Activated CD4-positive, alpha-beta T cell treated with anti-CD3 and anti-CD28 coated beads for 4 hours (primary cell): ENCODE measurements around the gene NOS1.

ENCODE experiments used
- DNase-seq, 2 donors: peaks; one replicate each; pipeline ENCODE4 v3.0.0-alpha.2; 2020

NOS1 gene

DNA sequence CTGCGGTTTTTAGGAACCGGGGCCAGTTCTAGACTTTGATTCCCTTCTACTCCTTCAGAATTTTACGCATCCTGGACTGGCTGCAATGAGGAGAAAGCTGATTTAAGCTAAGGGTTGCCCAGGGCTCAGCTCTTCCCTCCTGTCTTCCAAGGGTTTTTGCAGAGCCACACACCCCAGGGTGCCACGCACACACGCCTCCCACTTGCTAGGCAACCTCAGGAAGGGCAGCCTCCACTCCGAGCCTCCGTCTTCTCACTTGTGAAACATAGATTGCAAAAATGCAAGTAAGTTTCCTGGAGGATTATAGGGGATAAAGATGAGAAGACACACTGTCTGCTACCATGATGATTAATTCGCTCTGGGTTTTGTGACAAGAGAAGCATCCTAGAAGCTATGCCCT is 31.7 kb downstream of the NOS1 start:
- no peak for DNase-seq

DNA sequence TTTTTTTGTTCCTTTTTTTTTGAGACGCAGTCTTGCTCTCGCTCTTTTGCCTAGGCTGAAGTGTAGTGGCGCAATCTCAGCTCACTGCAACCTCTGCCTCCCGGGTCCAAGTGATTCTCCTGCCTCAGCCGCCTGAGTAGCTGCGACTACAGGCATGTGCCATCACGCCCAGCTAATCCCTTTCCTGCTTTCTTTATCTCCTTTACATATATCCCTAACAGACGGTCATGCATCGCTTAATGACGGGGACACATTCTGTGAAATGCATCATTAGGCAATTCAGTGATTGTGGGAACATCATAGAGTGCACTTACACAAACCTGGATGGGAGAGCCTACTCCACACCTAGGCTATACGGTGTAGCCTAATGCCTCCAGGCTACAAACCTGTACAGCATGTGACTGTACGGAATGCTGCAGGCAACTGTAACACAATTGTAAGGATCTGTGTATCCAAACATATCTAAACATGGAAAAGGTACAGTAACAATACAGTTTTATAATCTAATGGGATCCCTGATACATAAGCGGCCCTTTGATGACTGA is 32.8 kb downstream of the NOS1 start:
- DNase-seq = no peak

DNA sequence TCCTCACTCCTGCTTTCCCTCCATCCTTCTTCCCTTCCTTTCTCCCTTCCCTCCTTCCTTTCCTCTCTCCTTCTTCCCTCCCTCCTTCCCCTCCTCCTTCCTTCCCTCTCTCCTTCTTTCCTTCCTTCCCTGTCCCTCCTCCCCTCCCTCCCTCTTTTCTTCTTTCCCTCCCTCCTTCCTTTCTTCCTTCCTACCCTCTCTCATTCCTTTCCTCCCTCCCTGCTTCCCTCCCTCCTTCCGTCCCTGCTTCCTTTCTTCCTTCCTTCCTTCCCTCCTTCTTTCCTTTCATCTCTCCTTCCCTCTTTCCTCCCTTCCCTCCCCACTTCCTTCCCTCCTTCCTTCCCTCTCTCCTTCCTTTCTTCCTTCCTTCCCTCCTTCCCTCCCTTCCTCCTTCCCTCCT is 39.0 kb downstream of the NOS1 start:
- DNase-seq = no peak

GRCh38 chr12:117321572-117321971 is 39.9 kb downstream of the NOS1 start:
- DNase-seq = no peak

DNA sequence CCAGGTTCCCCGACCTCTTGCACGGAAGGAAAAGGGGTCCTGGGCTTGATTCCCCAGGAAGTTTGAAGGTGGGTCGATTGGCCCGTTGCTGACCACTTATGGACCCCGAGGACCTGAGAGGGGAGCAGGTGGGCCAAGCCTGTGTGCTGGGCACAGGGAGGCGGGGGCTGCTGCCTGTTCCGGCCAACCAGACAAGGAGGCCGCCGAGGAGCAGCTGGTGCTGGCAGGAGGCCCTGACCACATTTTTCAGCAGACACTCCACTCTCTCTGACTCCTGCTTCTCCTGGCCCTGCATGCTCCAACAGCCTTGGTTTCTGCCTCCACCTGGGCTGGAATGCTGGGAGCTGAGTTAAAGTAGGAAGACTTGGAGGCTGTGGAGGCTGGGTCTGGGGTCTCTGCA is 42.8 kb downstream of the NOS1 start:
- no peak for DNase-seq

- no peak for DNase-seq
Measured at GRCh38 chr12:117316336-117316735, 45.1 kb downstream of the NOS1 start.

- DNase-seq = no peak
Measured at GRCh38 chr12:117313926-117314325, 47.5 kb downstream of the NOS1 start.

DNA sequence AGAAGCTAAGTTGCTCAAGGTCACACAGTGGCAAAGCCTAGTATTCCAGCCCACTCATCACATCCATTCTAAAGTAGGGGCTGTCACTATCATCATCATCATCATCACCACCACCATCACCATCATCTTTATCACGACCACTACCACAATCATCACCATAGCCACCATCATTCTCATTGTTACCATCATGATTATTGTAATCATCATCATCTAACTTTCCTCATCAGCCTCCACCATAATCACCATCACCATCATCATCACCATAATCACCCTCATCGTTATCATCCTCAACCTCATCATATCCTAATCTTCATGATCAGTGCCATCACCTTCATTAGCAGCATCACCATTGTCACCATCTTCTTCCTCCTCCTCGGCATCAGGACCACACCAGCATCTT is 48.7 kb downstream of the NOS1 start:
- no peak for DNase-seq

- DNase-seq = no peak
Measured at GRCh38 chr12:117309276-117309925, 52.0 kb downstream of the NOS1 start.

DNA sequence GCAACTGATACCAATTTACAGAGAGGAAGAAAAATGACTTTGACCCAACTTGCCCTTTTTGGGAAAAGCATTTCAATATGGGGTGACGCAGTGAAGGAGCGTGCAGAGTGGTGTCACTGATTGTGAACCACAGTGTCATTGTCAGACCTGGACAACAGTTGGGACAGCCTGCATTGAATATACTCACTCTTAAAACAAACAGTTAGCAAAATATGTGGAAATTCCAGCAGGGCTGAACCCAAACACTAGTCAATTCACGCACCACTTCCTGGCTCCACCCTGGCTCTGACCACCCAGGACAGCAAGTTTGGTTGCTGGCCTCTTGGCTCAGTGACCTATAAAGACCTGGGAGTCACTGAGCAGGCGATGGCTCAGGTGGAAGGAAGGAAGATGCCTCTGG is 61.3 kb downstream of the NOS1 start:
- no peak for DNase-seq

DNA sequence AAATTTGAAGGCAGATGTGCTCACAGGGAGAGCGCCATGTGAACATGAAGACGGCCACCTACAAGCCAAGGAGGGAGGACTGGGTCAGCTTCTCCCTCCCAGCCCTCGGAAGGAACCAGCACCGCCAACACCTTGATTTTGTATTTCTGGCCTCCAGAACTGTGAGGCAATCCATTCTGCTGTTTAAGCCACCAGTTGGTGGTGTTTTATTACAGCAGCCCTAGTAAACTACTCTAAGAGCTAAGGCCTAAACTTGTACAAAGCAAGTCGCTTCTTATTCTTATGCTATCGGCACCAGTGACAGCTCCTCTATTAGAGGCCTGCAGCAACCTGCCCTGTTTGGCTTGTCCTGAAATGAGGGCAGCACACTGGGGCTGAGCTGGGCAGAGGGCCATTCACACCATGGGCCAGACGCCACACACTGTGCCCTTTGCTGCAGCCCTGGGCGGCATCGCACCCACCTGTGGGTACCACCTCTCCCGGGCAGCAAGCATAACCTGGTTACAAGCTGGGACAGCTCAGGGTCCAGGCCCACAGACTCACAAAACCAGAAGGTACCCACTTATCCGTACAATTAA is 62.7 kb downstream of the NOS1 start:
- DNase-seq = no peak

DNA sequence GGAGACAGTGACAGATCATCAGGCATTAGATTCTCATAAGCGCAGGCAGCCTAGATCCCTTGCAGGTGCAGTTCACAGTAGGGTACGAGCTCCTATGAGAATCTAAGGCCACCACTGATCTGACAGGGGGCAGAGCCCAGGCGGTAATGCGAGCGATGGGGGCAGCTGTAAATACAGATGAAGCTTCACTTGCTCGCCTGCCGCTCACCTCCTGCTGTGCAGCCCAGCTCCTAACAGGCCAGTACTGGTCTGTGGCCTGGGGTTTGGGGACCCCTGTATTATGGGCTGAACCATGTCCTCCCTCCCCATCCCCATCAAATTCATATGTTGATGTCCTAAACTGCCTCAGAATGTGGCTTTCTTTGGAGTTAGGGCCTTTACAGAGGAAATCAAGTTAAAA is 63.2 kb downstream of the NOS1 start:
- DNase-seq = no peak

DNA sequence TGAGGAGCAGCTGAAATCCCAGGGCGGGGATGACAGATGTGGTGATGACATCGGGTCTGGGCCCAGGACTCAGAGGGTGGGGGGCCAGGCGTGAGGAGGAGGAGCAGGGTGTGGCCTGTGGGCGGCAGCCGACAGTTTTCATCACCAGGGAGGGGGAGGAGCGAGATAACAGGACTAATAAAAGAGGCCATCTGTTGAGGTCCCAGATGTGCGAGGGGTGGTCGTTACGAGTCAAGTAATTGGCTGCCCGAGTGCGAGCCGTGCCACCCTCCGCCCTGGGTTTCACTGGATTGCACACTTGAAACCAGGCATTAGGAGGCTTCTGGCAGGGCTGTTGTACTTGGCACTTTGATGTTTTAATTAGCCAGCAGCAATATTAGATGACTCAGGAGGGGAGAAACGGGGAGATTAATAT is 67.2 kb downstream of the NOS1 start:
- DNase-seq = no peak

DNA sequence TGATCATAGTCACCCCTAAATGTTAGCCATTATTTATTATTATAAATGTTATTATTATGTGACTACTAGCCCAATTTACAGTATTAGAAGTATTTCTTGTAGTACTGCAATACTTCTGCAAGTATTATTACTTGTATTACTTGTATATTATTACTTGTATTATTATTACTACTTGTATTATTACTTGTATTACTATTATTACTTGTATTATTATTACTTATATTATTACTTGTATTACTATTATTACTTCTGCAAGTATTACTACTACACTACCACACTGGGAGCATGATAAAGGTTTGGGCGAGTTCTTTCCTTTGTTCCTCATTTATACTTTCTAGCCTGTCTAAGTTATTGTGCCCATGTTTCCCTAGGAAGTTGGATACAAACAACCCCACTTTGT is 67.9 kb downstream of the NOS1 start:
- DNase-seq = no peak

DNA sequence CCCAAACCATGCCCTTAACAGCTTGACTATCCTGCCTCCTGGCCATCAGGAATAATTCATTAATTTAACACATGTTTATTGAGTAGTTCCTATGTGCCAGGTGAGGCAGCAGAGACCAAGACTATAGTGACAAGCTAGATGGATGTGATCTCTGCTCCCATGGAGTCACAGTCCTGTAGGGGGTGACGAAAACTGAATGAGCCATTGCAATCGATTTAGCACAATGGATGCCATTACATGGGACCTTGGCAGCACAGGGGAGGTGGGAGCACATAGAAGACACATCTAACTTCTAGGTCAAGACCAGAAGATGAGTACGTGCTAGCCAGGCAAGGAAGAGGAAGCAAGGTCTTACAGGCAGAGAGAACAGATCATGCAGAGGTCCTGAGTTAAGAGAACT is 68.7 kb downstream of the NOS1 start:
- DNase-seq = no peak

DNA sequence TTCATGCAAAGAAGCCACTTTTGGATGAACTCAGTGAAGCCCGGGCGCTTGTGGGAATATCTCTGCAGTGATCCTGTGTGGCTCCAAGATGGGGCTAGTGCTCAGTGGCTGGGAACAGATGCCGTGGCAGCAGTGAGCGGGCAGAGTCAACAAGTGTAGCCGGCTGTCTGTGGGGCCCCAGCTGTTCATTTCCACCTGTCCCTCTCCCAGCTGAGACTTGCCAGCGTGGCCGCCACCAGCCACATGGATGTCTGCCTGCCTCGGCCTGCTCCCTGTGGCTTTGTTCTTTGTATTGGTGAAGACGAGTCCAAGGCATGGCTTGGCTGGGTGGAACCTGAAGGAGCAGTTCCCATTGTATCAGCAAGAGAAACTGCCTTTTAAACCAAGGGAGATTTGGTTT is 77.3 kb downstream of the NOS1 start:
- no peak for DNase-seq

DNA sequence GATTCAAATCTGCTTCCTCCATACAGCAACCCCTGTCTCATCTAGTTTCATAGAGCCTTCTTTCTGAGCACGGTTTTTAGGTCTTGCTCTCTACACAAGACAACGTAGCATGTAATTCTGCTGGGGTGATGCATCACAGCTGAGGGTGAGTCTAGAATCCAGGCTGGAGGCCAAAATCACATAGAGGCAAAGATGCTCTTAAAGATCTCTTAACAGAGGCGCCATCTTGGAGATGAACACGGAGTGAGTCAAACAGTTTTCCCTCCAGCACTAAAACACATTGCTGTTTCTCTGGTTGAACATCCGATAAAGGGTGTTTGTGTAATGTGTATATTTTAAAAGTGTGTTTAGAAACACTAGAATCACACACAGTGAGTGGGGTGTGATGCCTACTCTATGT is 78.9 kb downstream of the NOS1 start:
- DNase-seq = no peak

DNA sequence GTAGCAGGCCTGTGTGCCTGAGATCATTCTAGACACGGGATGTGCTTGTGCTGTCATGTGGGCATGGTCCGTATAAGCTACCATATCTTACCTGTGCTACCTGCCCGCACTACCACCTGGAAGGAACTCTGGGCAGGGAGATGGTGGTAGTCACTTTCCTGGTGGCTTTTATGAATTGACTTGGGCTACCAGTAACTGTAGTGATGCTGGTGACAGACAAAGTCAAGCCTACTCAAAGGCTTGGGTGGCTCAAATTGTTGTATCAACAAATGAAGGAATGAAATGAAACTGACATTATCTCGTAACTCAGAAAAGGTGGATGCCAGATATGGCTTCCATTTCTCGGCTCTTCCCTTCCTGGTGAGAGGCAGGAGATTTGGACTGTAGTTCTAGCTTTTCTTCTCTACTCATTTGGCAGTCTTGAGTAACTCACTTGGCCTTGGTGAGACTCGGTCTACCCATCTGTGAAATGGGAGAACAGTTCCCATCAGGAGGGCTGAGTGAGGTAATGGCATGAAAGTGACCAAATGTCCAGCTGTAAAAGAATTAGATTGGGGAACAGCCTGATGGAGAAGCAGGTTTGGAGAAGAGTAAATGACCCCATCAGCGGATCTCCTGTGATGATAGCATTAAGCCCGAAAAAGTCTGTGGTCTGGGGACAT is 81.3 kb downstream of the NOS1 start:
- DNase-seq = no peak

GRCh38 chr12:117279606-117280005 is 81.8 kb downstream of the NOS1 start:
- DNase-seq = no peak

DNA sequence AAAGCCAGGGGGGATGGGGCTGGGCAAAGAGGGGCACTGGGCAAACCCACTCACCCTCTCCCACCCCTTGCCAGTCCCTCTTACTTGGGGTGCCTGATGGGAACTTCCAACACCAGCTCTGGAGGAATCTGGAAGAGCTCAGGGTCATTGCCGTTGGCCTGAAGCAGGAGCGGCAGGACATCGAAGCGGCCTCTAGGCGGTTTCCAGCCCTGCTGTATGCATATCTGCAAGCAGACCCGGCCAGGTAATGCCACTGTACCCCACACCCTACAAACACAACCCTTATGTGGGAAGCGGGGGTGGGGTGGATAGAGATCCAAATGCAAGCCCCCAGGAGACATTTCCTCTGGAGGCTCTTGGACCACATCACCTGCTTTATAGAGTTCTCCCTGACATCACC is 83.6 kb downstream of the NOS1 start:
- DNase-seq = no peak

DNA sequence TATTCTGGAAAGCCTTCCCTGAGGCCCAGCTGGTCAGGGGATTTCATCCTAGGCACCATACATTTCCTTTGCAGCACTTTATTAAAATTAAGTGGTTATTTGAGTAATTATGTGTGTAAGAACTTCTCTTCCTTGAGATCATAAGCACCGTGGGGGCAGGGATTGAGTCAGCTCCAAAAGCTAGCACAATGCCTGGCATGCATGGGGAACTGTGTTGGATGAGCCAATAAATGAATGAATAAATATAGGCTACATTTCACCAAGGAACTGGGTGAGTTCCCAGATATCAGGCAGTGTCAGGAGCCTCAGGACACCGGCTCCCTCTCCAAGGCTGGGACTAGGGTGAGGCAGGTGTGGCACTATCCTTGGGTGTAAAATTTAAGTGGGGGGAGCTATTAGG is 88.3 kb downstream of the NOS1 start:
- DNase-seq = no peak

DNA sequence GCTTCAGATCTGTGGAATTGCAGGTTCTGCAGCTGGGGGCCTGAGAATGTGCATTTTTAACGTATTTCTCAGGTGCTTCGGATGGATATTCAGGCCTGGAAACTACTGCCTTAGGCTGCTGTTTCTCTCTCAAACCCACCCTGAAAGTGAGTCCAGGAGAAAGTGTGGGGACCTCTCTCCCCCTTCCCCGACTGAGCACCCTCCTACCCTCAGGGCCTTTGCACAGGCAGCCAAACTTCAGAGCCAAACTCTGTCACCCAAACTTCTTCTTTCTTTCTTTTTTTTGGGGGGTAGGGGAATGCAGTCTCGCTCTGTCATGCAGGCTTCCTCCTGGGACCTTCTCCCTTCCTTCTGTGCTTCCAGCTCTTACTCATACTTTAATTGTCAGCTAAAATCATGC is 88.7 kb downstream of the NOS1 start:
- no peak for DNase-seq

DNA sequence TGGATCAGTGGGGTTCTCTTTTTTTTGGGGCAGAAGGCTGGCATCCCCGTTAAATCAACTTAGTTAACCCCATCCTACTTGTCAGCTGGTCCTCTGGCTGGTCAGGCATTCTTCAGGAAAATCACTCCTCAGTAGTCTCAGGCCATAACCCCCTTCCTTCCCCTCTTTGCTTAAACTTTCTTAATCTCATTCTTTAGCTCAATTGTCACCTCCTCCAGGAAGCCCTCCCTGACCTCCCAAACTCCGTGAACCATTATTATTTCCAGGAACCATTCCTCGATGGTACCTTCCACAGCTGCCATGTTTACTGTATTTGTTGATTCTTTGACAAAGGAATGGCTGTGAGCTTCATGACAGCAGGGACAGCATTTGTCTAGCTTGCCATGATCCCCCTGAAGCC is 98.7 kb downstream of the NOS1 start:
- no peak for DNase-seq

- no peak for DNase-seq
Measured at GRCh38 chr12:117261247-117261646, 100.2 kb downstream of the NOS1 start.

- no peak for DNase-seq
Measured at GRCh38 chr12:117255386-117255785, 106.0 kb downstream of the NOS1 start.
